IMR-90 (cell line): Measurements from ENCODE around the gene B9D1. TPM values are rescaled to one million over a fixed set of nuclear protein-coding genes. Genes with fewer than 3 reads are reported as not detected.

Experiments used
- ELK1 ChIP-seq: fragments of 150-350 bp; IDR thresholded peaks from 2 replicates; pipeline ENCODE4 v1.6.1; 2016; ENCODE audit warnings: low read depth, mild to moderate bottlenecking, low read length, moderate library complexity, borderline replicate concordance
- FOS ChIP-seq: fragments of 150-350 bp; IDR thresholded peaks from 2 replicates; pipeline ENCODE4 v1.6.1; 2016; ENCODE audit warnings: low read depth, low read length
- MXI1 ChIP-seq: IDR thresholded peaks from 2 replicates; pipeline ENCODE4 v1.6.1; 2012; ENCODE audit warnings: low read depth, mild to moderate bottlenecking, low read length, moderate library complexity, borderline replicate concordance
- USF2 ChIP-seq: fragments of 150-350 bp; IDR thresholded peaks from 2 replicates; pipeline ENCODE4 v1.6.1; 2017; ENCODE audit warnings: mild to moderate bottlenecking, antibody characterized with exemption, low read length, low read depth
- polyA plus RNA-seq, 3 experiments: library from polyadenylated mRNA; depleted of rRNA; stranded (reverse); fragments of >200 nt; gene quantifications; 2 replicates each; pipeline ENCODE4 v1.2.3, GENCODE V29; 2012; ENCODE audit warnings: low replicate concordance in 1 of 3
- total RNA-seq: library from RNA; depleted of rRNA; stranded (reverse); fragments of >200 nt; gene quantifications from 2 replicates; pipeline ENCODE4 v1.2.3, GENCODE V29; 2012

The B9D1 gene
- total and polyA plus RNA-seq, 2 of the 4 experiments (the other 2 are of a cell fraction), result 42.5 to 43.8 TPM

- no peak for TF ChIP-seq ELK1
- no peak for TF ChIP-seq USF2
- no peak for TF ChIP-seq FOS
- no peak for TF ChIP-seq MXI1
These were observed 17.5 kb downstream of the B9D1 start (continued) for GRCh38 chr17:19345067-19345460.
